H9 (cell line): ENCODE results near the gene MBD5. TPM values are rescaled to one million over a fixed set of nuclear protein-coding genes. Genes with fewer than 3 reads are reported as not detected.

Source experiments
- DNase-seq: peaks from one replicate; pipeline ENCODE4 v3.0.0-alpha.2; 2017
- H2AFZ ChIP-seq: one replicate; pipeline ENCODE4 v1.6.1; 2013; ENCODE audit warnings: mild to moderate bottlenecking, low read length, control low read depth, moderate library complexity
- H2AK5ac ChIP-seq: 2 replicates; pipeline ENCODE4 v1.6.1; 2013; ENCODE audit warnings: low read length, control low read depth, mixed read lengths; ENCODE audit not compliant: insufficient read length
- H2BK120ac ChIP-seq: one replicate; pipeline ENCODE4 v1.6.1; 2013; ENCODE audit warnings: low read depth, mild to moderate bottlenecking, low read length, control low read depth, inconsistent platforms; ENCODE audit not compliant: poor library complexity, severe bottlenecking
- H2BK12ac ChIP-seq: 2 replicates; pipeline ENCODE4 v1.6.1; 2013; ENCODE audit warnings: low read length, control low read depth, mixed read lengths, low read depth; ENCODE audit not compliant: insufficient read length
- H2BK15ac ChIP-seq: 2 replicates; pipeline ENCODE4 v1.6.1; 2013; ENCODE audit warnings: low read depth, low read length, control low read depth
- H2BK20ac ChIP-seq: one replicate; pipeline ENCODE4 v1.6.1; 2013; ENCODE audit warnings: low read depth, mild to moderate bottlenecking, low read length, control low read depth, inconsistent platforms; ENCODE audit not compliant: poor library complexity, severe bottlenecking
- H2BK5ac ChIP-seq: 2 replicates; pipeline ENCODE4 v1.6.1; 2013; ENCODE audit warnings: low read length, control low read depth, mixed read lengths; ENCODE audit not compliant: insufficient read length
- H3K14ac ChIP-seq: 2 replicates; pipeline ENCODE4 v1.6.1; 2013; ENCODE audit warnings: low read length, control low read depth; ENCODE audit not compliant: insufficient read depth
- H3K18ac ChIP-seq: 2 replicates; pipeline ENCODE4 v1.6.1; 2013; ENCODE audit warnings: low read depth, mild to moderate bottlenecking, mixed read lengths, low read length, control low read depth; ENCODE audit not compliant: insufficient read length
- H3K23ac ChIP-seq: 2 replicates; pipeline ENCODE4 v1.6.1; 2013; ENCODE audit warnings: low read length, control low read depth, mixed read lengths, low read depth; ENCODE audit not compliant: insufficient read length
- H3K23me2 ChIP-seq: 2 replicates; pipeline ENCODE4 v1.6.1; 2013; ENCODE audit warnings: low read depth, mild to moderate bottlenecking, mixed read lengths, low read length, control low read depth; ENCODE audit not compliant: insufficient read length, poor library complexity, severe bottlenecking
- H3K27ac ChIP-seq: 2 replicates; pipeline ENCODE4 v1.5.1; 2013; ENCODE audit warnings: low read length, control low read depth, mixed read lengths, low read depth; ENCODE audit not compliant: insufficient read length
- H3K27me3 ChIP-seq: 2 replicates; pipeline ENCODE4 v1.6.1; 2013; ENCODE audit warnings: low read length, control low read depth, inconsistent platforms; ENCODE audit not compliant: insufficient read depth
- H3K4ac ChIP-seq: 2 replicates; pipeline ENCODE4 v1.6.1; 2013; ENCODE audit warnings: low read depth, mild to moderate bottlenecking, control low read depth, inconsistent platforms, low read length, moderate library complexity
- H3K4me1 ChIP-seq: 2 replicates; pipeline ENCODE4 v1.6.1; 2013; ENCODE audit warnings: low read length, control low read depth, inconsistent platforms; ENCODE audit not compliant: insufficient read depth
- H3K4me2 ChIP-seq: 2 replicates; pipeline ENCODE4 v1.6.1; 2013; ENCODE audit warnings: low read length, control low read depth, mixed read lengths; ENCODE audit not compliant: insufficient read length, insufficient read depth
- H3K56ac ChIP-seq: 2 replicates; pipeline ENCODE4 v1.6.1; 2013; ENCODE audit warnings: low read depth, mild to moderate bottlenecking, mixed read lengths, low read length, control low read depth; ENCODE audit not compliant: insufficient read length
- H3K79me1 ChIP-seq: 2 replicates; pipeline ENCODE4 v1.6.1; 2013; ENCODE audit warnings: low read depth, mild to moderate bottlenecking, moderate library complexity, low read length, control low read depth, inconsistent platforms; ENCODE audit not compliant: insufficient read depth, poor library complexity, severe bottlenecking
- H3K79me2 ChIP-seq: 2 replicates; pipeline ENCODE4 v1.6.1; 2013; ENCODE audit warnings: low read length, control low read depth, inconsistent platforms; ENCODE audit not compliant: insufficient read depth
- H3K9ac ChIP-seq: 2 replicates; pipeline ENCODE4 v1.6.1; 2013; ENCODE audit warnings: low read length, control low read depth, mixed read lengths; ENCODE audit not compliant: insufficient read length; ENCODE audit errors: extremely low read depth
- H3K9me3 ChIP-seq: one replicate; pipeline ENCODE4 v1.6.1; 2013; ENCODE audit warnings: low read depth, low read length, inconsistent platforms; ENCODE audit not compliant: control insufficient read depth
- H3T11ph ChIP-seq: one replicate; pipeline ENCODE4 v1.6.1; 2013; ENCODE audit warnings: mild to moderate bottlenecking, low read length, control low read depth, inconsistent platforms
- H4K20me1 ChIP-seq: one replicate; pipeline ENCODE4 v1.6.1; 2013; ENCODE audit not compliant: control insufficient read depth, insufficient read length, insufficient read depth
- H4K5ac ChIP-seq: 2 replicates; pipeline ENCODE4 v1.6.1; 2013; ENCODE audit warnings: low read depth, mild to moderate bottlenecking, mixed read lengths, low read length, control low read depth; ENCODE audit not compliant: insufficient read length
- H4K8ac ChIP-seq: replicated peaks from 2 replicates; pipeline ENCODE4 v1.6.1; 2013; ENCODE audit warnings: low read length, control low read depth, mixed read lengths, low read depth; ENCODE audit not compliant: insufficient read length
- H4K91ac ChIP-seq: 2 replicates; pipeline ENCODE4 v1.6.1; 2013; ENCODE audit warnings: low read depth, mild to moderate bottlenecking, moderate library complexity, mixed read lengths, low read length, control low read depth; ENCODE audit not compliant: insufficient read length
- H3K27ac Mint-ChIP-seq, 3 experiments: 2 replicates in 2 of 3; 3 replicates in 1 of 3; pipeline ENCODE4 v1.8.0; 2020 to 2021; ENCODE audit warnings: mixed read lengths in 3 of 3, mild to moderate bottlenecking in 1 of 3, moderate library complexity in 1 of 3
- H3K27me3 Mint-ChIP-seq: 2 replicates; pipeline ENCODE4 v1.8.0; 2021; ENCODE audit warnings: low read depth, mild to moderate bottlenecking, moderate library complexity, mixed read lengths
- H3K36me3 Mint-ChIP-seq, 3 experiments: 2 replicates in 2 of 3; 3 replicates in 1 of 3; pipeline ENCODE4 v1.8.0; 2020 to 2021; ENCODE audit warnings: low read depth in 3 of 3, mixed read lengths in 3 of 3; ENCODE audit not compliant: insufficient read depth in 1 of 3
- H3K4me1 Mint-ChIP-seq, 2 experiments: 2 replicates each; pipeline ENCODE4 v1.8.0; 2020; ENCODE audit warnings: mixed read lengths in 2 of 2
- H3K4me3 Mint-ChIP-seq, 2 experiments: 2 replicates in 1 of 2; 3 replicates in 1 of 2; pipeline ENCODE4 v1.8.0; 2020 to 2021; ENCODE audit warnings: mild to moderate bottlenecking in 2 of 2, mixed read lengths in 2 of 2, moderate library complexity in 1 of 2
- H3K9me3 Mint-ChIP-seq, 2 experiments: 2 replicates in 1 of 2; 3 replicates in 1 of 2; pipeline ENCODE4 v1.8.0; 2020; ENCODE audit warnings: mild to moderate bottlenecking in 2 of 2, mixed read lengths in 2 of 2, moderate library complexity in 1 of 2
- CTCF ChIP-seq: fragments of 200-600 bp; sonication (generic); conservative IDR thresholded peaks from 3 replicates; pipeline ENCODE4 v1.8.0; 2021; ENCODE audit warnings: antibody characterized with exemption, mild to moderate bottlenecking
- WGBS: extraction: QIAGEN DNeasy Blood & Tissue Kit; methylation state at CpG from one replicate; pipeline ENCODE4 v1.1.7; 2013; ENCODE audit warnings: missing lambda C conversion rate, low lambda C conversion rate, mixed read lengths; ENCODE audit not compliant: insufficient read length; ENCODE audit errors: extremely low coverage; 5-methylcytosine and 5-hydroxymethylcytosine counted together
- total RNA-seq: library from RNA; stranded (reverse); gene quantifications from 2 replicates; pipeline ENCODE4 v1.2.1, GENCODE V29; 2021

Gene MBD5
- total RNA-seq, 1 experiment from 2014 or later = 23.1 TPM

DNA sequence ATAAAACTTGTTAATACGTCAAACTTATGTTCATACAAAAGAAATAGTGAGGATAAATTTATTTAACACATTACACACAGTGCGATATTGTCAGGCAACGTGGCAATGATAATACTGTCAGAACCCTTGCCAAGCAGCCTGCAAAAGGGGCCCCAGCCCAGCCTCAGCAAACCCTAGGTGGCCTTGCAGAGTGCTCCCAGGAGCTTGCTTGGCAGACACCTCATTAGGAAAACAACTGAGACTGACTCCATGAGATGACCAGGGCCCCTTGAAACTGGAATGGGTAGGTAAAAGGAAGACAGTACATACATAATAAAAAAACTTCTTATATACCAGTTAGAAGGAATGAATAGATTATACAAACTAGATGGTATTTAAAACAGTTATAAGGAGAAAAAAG is 487.1 kb downstream of the MBD5 start:
- H2AK5ac ChIP-seq = no peak overlapping the region
- H3K18ac ChIP-seq = no peak overlapping the region
- no peak overlapping the region for H2AFZ ChIP-seq
- no peak for TF ChIP-seq CTCF
- H3K27me3 ChIP-seq = no peaks in the 10 kb centered on the region
- no peak overlapping the region for H4K8ac ChIP-seq
- H2BK15ac ChIP-seq = no peak overlapping the region
- no peak overlapping the region for H3T11ph ChIP-seq
- WGBS = no CpG with 5 or more reads among the region's 3 CpGs
- H3K9me3 ChIP-seq = no peaks in the 10 kb centered on the region
- no peak overlapping the region for H2BK120ac ChIP-seq
- no peak overlapping the region for H2BK12ac ChIP-seq
- H4K5ac ChIP-seq = no peak overlapping the region
- no peak overlapping the region for H3K4me3 Mint-ChIP-seq
- no peaks in the 10 kb centered on the region for H3K79me1 ChIP-seq
- H3K27ac ChIP-seq = no peak overlapping the region
- H3K56ac ChIP-seq = no peak overlapping the region
- no peak overlapping the region for H3K23ac ChIP-seq
- H3K27ac Mint-ChIP-seq = no peak overlapping the region; a peak in 1 of 7 replicates
- no peaks in the 10 kb centered on the region for H3K4me1 ChIP-seq
- H3K9me3 Mint-ChIP-seq = no peaks in the 10 kb centered on the region
- no peaks in the 10 kb centered on the region for H4K20me1 ChIP-seq
- no peak overlapping the region for H2BK20ac ChIP-seq
- H2BK5ac ChIP-seq = no peak overlapping the region
- no peak overlapping the region for H3K4me2 ChIP-seq
- H3K23me2 ChIP-seq = no peaks in the 10 kb centered on the region
- peak; percentile 46 for DNase-seq
- no peaks in the 10 kb centered on the region for H3K27me3 Mint-ChIP-seq
- no peaks in the 10 kb centered on the region for H3K36me3 Mint-ChIP-seq
- no peak overlapping the region for H3K14ac ChIP-seq
- peaks cover 11 to 14% of the 10 kb centered on the region in 2 experiments for H3K4me1 Mint-ChIP-seq
- H3K4ac ChIP-seq = no peak overlapping the region
- no peak overlapping the region for H4K91ac ChIP-seq
- no peaks in the 10 kb centered on the region for H3K79me2 ChIP-seq
- H3K9ac ChIP-seq = no peak overlapping the region
